ENCODE measurements around the gene EFHC1. TPM values are rescaled to one million over a fixed set of nuclear protein-coding genes. Genes with fewer than 3 reads are reported as not detected.

The EFHC1 gene
- total RNA-seq, 1 donor from 2014 or later: 33.8 TPM

DNA sequence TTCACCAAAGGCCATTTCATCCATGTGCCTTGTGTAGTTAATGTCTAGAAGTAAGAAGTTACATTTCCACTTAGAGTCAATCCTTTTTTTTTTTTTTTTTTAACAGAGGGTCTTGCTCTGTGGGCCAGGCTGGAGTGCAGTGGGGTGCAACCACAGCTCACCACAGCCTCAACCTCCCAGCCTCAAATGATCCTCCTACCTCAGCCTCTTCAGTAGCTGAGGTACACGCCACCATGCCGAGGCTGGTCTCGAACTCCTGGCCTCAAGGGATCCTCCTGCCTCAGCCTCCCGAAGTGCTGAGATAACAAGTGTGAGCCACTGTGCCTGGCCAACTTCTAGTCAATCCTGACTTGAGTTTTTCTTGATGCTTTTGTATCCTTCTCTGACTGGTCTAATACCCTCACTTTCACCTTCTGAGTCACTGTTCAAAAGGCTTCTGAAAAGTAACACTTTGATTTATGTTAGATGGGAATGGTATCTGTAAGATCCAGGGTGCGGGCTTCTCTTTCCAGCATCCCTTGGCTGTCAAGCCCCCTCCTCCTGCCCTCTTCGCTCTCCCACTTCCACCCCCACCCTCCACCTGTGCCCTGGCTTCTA lies 134.6 kb downstream of the EFHC1 start:
- H3K9me3 Mint-ChIP-seq (ENCODE audit: unreplicated experiment): no peaks in the 10 kb centered on the region
- peaks cover 24% of the 10 kb centered on the region for H3K36me3 Mint-ChIP-seq (ENCODE audit: unreplicated experiment)
- DNase-seq (ENCODE audit: extremely low spot score, unreplicated experiment): no peak
- peaks cover 96% of the 10 kb centered on the region for H3K4me1 Mint-ChIP-seq (ENCODE audit: unreplicated experiment)
- no peak overlapping the region for H3K4me3 Mint-ChIP-seq (ENCODE audit: unreplicated experiment)
- H3K27ac Mint-ChIP-seq (ENCODE audit: unreplicated experiment): peak overlapping the region; percentile 97
- TF ChIP-seq, protein P1, sequence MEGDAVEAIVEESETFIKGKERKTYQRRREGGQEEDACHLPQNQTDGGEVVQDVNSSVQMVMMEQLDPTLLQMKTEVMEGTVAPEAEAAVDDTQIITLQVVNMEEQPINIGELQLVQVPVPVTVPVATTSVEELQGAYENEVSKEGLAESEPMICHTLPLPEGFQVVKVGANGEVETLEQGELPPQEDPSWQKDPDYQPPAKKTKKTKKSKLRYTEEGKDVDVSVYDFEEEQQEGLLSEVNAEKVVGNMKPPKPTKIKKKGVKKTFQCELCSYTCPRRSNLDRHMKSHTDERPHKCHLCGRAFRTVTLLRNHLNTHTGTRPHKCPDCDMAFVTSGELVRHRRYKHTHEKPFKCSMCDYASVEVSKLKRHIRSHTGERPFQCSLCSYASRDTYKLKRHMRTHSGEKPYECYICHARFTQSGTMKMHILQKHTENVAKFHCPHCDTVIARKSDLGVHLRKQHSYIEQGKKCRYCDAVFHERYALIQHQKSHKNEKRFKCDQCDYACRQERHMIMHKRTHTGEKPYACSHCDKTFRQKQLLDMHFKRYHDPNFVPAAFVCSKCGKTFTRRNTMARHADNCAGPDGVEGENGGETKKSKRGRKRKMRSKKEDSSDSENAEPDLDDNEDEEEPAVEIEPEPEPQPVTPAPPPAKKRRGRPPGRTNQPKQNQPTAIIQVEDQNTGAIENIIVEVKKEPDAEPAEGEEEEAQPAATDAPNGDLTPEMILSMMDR (IDR thresholded peaks at IDR 0.05): no peak
- no peaks in the 10 kb centered on the region for H3K27me3 Mint-ChIP-seq (ENCODE audit: unreplicated experiment)

DNA sequence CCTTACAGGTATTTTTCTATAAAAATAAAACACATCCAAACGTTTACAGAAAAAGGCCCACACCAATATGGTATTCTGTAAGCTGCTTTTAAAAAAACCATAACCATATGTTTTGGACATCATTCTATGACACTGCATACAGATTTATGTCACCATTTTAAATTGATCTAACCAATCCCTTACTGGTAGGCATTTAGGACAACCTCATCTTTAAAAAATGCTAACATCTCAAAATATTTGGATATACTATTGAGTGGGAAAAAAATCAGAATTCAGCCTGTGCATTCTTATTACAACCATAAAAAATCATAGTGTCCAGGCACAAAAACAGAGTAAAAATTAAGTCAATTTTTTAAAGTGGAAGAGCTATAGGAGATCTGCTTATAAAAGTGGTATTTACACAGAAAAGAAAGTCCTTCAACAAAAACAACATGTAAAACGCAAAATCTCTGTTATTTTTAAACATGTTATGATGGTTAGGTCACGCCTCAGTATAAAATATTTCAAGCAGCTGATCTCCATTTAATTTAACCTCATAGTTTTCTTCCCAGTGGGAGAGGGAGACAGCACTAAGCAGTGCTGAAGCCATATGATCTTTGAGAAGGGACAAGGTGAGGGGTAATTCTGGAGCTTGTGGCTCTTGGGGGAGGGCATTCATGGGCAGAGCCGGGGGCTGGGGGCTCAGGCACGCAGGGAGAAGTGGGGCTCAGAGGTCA lies 135.5 kb downstream of the EFHC1 start:
- Mint-ChIP-seq H3K27ac (ENCODE audit: unreplicated experiment) (peak overlapping the region; percentile 97), H3K4me3 (ENCODE audit: unreplicated experiment) (peak overlapping the region; percentile 70), H3K36me3 (ENCODE audit: unreplicated experiment) (peaks cover 21% of the 10 kb centered on the region), H3K4me1 (ENCODE audit: unreplicated experiment) (peaks cover 94% of the 10 kb centered on the region), H3K27me3 (ENCODE audit: unreplicated experiment) (no peaks in the 10 kb centered on the region), H3K9me3 (ENCODE audit: unreplicated experiment) (no peaks in the 10 kb centered on the region)
- TF ChIP-seq, protein P1 (IDR thresholded peaks at IDR 0.05): no peak
- DNase-seq (ENCODE audit: extremely low spot score, unreplicated experiment): no peak

DNA sequence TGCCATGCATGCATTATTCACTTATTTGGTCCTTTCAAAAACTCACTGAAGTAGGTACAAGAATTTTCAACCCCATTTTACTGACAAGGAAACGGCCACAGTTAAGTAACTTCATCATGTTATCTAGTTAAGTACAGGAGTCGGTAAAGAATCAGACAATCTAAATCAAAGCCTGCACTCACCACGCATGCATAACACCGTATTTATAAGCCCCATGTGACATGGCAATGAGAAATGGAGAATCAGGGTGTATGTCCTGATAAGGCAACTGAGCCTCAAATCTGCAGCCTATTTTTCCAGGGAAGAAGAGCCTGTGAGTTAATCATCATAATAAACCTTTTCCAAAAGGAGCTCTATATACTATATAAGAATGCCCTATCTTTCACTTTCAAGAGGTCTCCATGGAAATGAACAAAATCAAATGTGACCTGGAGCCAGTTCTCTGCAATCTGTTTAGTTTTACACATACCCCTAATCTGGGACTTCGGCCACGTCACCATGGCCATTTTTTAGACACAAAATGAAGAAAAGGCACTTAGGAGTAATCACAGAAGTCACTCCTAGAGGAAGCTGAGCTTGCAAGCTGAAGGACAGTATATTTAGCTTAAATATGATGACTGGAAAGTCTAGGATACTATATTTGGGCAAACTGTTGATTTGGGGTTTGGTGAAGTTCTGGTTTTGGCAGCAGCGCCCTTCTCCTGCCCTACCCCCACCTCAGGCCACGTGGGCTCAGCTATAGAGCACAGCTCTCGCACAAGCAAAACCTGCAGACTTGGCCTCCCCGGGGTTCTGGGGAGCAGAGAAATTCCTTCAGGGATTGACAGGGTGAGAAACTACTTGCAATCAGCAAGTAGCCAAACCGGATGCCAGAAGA lies 137.5 kb downstream of the EFHC1 start:
- TF ChIP-seq, protein P1 (IDR thresholded peaks at IDR 0.05): no peak
- H3K27me3 Mint-ChIP-seq (ENCODE audit: unreplicated experiment): no peaks in the 10 kb centered on the region
- H3K4me1 Mint-ChIP-seq (ENCODE audit: unreplicated experiment): peaks cover 88% of the 10 kb centered on the region
- H3K4me3 Mint-ChIP-seq (ENCODE audit: unreplicated experiment): no peak overlapping the region
- no peak for DNase-seq (ENCODE audit: extremely low spot score, unreplicated experiment)
- H3K36me3 Mint-ChIP-seq (ENCODE audit: unreplicated experiment): peaks cover 24% of the 10 kb centered on the region
- H3K27ac Mint-ChIP-seq (ENCODE audit: unreplicated experiment): peak overlapping the region; percentile 97
- no peaks in the 10 kb centered on the region for H3K9me3 Mint-ChIP-seq (ENCODE audit: unreplicated experiment)

DNA sequence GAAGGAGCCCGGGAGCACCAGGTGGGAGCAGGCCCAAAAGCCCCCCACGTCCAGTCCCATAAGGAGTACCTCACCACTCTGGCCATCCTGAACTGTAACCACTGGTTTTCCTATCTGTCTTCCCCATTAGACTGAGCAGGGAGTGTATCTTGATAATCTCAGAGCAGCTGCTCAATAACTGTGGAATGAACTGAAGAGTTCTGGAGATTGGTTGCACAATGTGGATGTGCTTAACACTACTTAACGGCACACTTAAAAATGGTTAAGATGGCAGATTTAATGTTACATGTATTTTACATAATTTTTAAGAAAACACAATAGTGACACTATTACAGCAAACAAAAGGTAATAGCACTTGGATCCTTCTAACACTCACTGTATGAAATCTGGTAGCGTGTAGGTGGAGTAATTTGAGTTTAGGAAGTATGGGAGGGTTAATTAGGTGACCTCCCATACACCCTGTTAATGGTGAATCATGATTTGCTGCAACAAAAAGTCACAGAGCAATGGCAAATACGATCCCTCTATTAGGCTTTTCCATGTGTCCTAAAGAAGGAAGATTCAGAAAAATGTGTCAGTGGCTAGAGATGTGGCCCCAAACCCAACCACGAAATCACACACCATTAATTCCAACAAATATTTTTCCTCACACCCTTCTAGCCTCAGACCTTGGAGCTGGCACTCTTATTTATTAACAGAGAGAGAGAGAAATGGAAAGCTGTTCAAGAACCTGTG lies 138.3 kb downstream of the EFHC1 start:
- Mint-ChIP-seq H3K4me3 (ENCODE audit: unreplicated experiment) (no peak overlapping the region), H3K27me3 (ENCODE audit: unreplicated experiment) (no peaks in the 10 kb centered on the region), H3K9me3 (ENCODE audit: unreplicated experiment) (no peaks in the 10 kb centered on the region), H3K4me1 (ENCODE audit: unreplicated experiment) (peaks cover 88% of the 10 kb centered on the region), H3K27ac (ENCODE audit: unreplicated experiment) (peak overlapping the region; percentile 97), H3K36me3 (ENCODE audit: unreplicated experiment) (peaks cover 27% of the 10 kb centered on the region)
- DNase-seq (ENCODE audit: extremely low spot score, unreplicated experiment): no peak
- TF ChIP-seq, protein P1 (IDR thresholded peaks at IDR 0.05): no peak

All from osteocyte (in vitro differentiated cells).